Neutrophil (primary cell): Measurements from ENCODE around the gene CNMD.
"Not testable (repeated sequence)": the region's sequence is repeated elsewhere in the genome, so short reads cannot be mapped to it uniquely, and the experiment has no call there.

Experiments used
- H3K27ac ChIP-seq: fragments of 200-600 bp; sonication (generic); 2 replicates; pipeline ENCODE4 v1.5.1; 2016; ENCODE audit warnings: mild to moderate bottlenecking, moderate library complexity
- H3K27me3 ChIP-seq: fragments of 200-600 bp; sonication (generic); 2 replicates; pipeline ENCODE4 v1.6.0; 2016; ENCODE audit warnings: mild to moderate bottlenecking
- H3K36me3 ChIP-seq: fragments of 200-600 bp; sonication (generic); 2 replicates; pipeline ENCODE4 v1.5.1; 2017
- H3K4me1 ChIP-seq, 2 experiments: fragments of 200-600 bp in 1 of 2; sonication (generic) in 1 of 2; 1 replicate in 1 of 2; 2 replicates in 1 of 2; pipeline versions ENCODE4 v1.5.1 to v1.6.1; 2013 to 2016; ENCODE audit warnings: low read depth in 1 of 2, low read length in 1 of 2, mild to moderate bottlenecking in 1 of 2, moderate library complexity in 1 of 2; ENCODE audit not compliant: control insufficient read depth in 1 of 2, insufficient read depth in 1 of 2
- H3K4me3 ChIP-seq, 2 experiments: fragments of 200-600 bp in 1 of 2; sonication (generic) in 1 of 2; 1 replicate in 1 of 2; 2 replicates in 1 of 2; pipeline ENCODE4 v1.5.1; 2013 to 2016; ENCODE audit warnings: low read depth in 1 of 2, low read length in 1 of 2, mild to moderate bottlenecking in 1 of 2, moderate library complexity in 1 of 2
- H3K9me3 ChIP-seq: fragments of 200-600 bp; sonication (generic); 2 replicates; pipeline ENCODE4 v1.5.1; 2016
- CTCF ChIP-seq: fragments of 200-600 bp; sonication (generic); IDR thresholded peaks from 2 replicates; pipeline ENCODE4 v1.5.1; 2016; ENCODE audit warnings: antibody characterized with exemption

Gene CNMD

GRCh38 chr13:52703482-52703881, 36.1 kb downstream of the CNMD start:
- Histone ChIP-seq H3K4me3 (no peak overlapping the region), H3K36me3 (no peaks in the 10 kb centered on the region), H3K27ac (no peak overlapping the region), H3K9me3 (no peaks in the 10 kb centered on the region), H3K27me3 (no peaks in the 10 kb centered on the region), H3K4me1 (peaks cover 5 to 10% of the 10 kb centered on the region in 2 experiments)
- no peak for TF ChIP-seq CTCF

GRCh38 chr13:52701728-52702465, 37.7 kb downstream of the CNMD start:
- Histone ChIP-seq H3K27ac (no peak overlapping the region), H3K9me3 (no peaks in the 10 kb centered on the region), H3K36me3 (peaks cover 4% of the 10 kb centered on the region), H3K4me1 (peaks cover 5 to 10% of the 10 kb centered on the region in 2 experiments), H3K4me3 (no peak overlapping the region), H3K27me3 (no peaks in the 10 kb centered on the region)
- no peak for TF ChIP-seq CTCF

- peaks cover 13 to 14% of the 10 kb centered on the region in 2 experiments for H3K4me1 ChIP-seq
- no peak overlapping the region for H3K27ac ChIP-seq
- no peaks in the 10 kb centered on the region for H3K27me3 ChIP-seq
- H3K9me3 ChIP-seq = no peaks in the 10 kb centered on the region
- no peak for TF ChIP-seq CTCF
- peaks cover 4% of the 10 kb centered on the region for H3K36me3 ChIP-seq
- H3K4me3 ChIP-seq = no peak overlapping the region
These were observed 43.1 kb downstream of the CNMD start for GRCh38 chr13:52696566-52696965.

GRCh38 chr13:52695856-52696255, 43.8 kb downstream of the CNMD start:
- H3K36me3 ChIP-seq = peaks cover 4% of the 10 kb centered on the region
- no peaks in the 10 kb centered on the region for H3K27me3 ChIP-seq
- no peak overlapping the region for H3K4me3 ChIP-seq
- H3K27ac ChIP-seq = no peak overlapping the region
- H3K4me1 ChIP-seq = peaks cover 14 to 15% of the 10 kb centered on the region in 2 experiments
- TF ChIP-seq CTCF = no peak
- no peaks in the 10 kb centered on the region for H3K9me3 ChIP-seq

GRCh38 chr13:52686376-52686775, 53.2 kb downstream of the CNMD start:
- Histone ChIP-seq H3K4me1 (peaks cover 0 to 6% of the 10 kb centered on the region in 2 experiments), H3K9me3 (no peaks in the 10 kb centered on the region), H3K36me3 (peaks cover 36% of the 10 kb centered on the region), H3K27me3 (no peaks in the 10 kb centered on the region), H3K27ac (no peak overlapping the region), H3K4me3 (no peak overlapping the region)
- no peak for TF ChIP-seq CTCF

- not testable (repeated sequence) for H3K9me3 ChIP-seq, H3K27ac ChIP-seq, H3K4me3 ChIP-seq, H3K4me1 ChIP-seq, H3K27me3 ChIP-seq
- peaks cover 40% of the 10 kb centered on the region for H3K36me3 ChIP-seq
These were observed 53.8 kb downstream of the CNMD start for GRCh38 chr13:52685806-52686205.
